ENCODE data around the gene KIF4A. TPM values are rescaled to one million over a fixed set of nuclear protein-coding genes. Genes with fewer than 3 reads are reported as not detected.
"Not testable (repeated sequence)": the region's sequence is repeated elsewhere in the genome, so short reads cannot be mapped to it uniquely, and the experiment has no call there.

KIF4A gene
- total and polyA plus RNA-seq, 2 donors = 1.4 to 14.6 TPM

GRCh38 chrX:70398899-70399298 lies 109.0 kb downstream of the KIF4A start:
- DNase-seq (ENCODE audit: low read depth in 6 of 9, low spot score in 9 of 9) = peak in 1 of 9 donors; percentile 43
- Histone ChIP-seq H3K27me3 (ENCODE audit: control insufficient read depth in 2 of 2, insufficient read depth in 1 of 2, low read length in 1 of 2) (no peaks in the 10 kb centered on the region), H3K36me3 (ENCODE audit: control insufficient read depth in 2 of 2, insufficient read depth in 2 of 2, low read length in 1 of 2) (peaks cover 0 to 9% of the 10 kb centered on the region in 2 donors), H3K4me3 (ENCODE audit: low read length in 2 of 2) (no peak overlapping the region), H3K4me1 (ENCODE audit: control insufficient read depth in 2 of 2, insufficient read depth in 2 of 2, low read length in 2 of 2) (no peaks in the 10 kb centered on the region), H3K27ac (ENCODE audit: low read depth in 1 of 2, low read length in 1 of 2) (no peak overlapping the region), H3K9me3 (ENCODE audit: control insufficient read depth in 2 of 2, insufficient read depth in 1 of 2, low read length in 1 of 2) (no peaks in the 10 kb centered on the region)
- WGBS = 78% methylated on average over 4 of the region's 4 CpGs

DNA sequence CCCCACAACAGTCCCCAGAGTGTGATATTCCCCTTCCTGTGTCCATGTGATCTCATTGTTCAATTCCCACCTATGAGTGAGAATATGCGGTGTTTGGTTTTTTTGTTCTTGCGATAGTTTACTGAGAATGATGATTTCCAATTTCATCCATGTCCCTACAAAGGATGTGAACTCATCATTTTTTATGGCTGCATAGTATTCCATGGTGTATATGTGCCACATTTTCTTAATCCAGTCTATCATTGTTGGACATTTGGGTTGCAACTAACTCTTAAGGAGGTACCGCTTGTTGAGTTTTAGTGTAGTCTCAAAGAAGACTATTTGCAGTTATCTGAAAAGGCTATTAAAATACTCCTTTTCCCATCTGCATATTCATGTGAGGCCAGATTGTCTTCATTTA lies 110.3 kb downstream of the KIF4A start:
- H3K4me1 ChIP-seq (ENCODE audit: control insufficient read depth in 2 of 2, insufficient read depth in 2 of 2, low read length in 2 of 2); H3K27ac ChIP-seq (ENCODE audit: low read depth in 1 of 2, low read length in 1 of 2); H3K9me3 ChIP-seq (ENCODE audit: control insufficient read depth in 2 of 2, insufficient read depth in 1 of 2, low read length in 1 of 2); DNase-seq (ENCODE audit: low read depth in 6 of 9, low spot score in 9 of 9); H3K4me3 ChIP-seq (ENCODE audit: low read length in 2 of 2); H3K27me3 ChIP-seq (ENCODE audit: control insufficient read depth in 2 of 2, insufficient read depth in 1 of 2, low read length in 1 of 2): not testable (repeated sequence)
- peaks cover 3 to 20% of the 10 kb centered on the region in 2 donors for H3K36me3 ChIP-seq (ENCODE audit: control insufficient read depth in 2 of 2, insufficient read depth in 2 of 2, low read length in 1 of 2)
- 98% methylated on average over 1 of the region's 3 CpGs for WGBS

DNA sequence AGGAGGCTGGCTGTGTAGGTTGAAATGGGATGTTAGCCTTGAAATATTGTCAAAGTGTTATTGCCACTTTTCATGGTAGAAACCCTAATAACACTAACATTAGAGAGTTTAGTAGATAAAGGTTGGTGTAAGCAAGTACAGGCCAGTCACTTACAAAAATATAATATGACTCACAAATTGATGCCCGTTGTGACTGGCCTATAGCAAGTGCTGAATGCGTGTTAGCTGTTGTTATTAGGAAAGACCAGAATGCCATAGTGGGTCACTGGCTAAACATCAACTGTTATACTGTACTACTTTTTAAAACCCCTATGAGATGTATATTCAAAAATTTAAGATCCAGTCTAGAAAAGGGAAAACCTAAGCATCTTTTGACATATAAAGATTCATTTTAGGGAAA lies 112.8 kb downstream of the KIF4A start:
- WGBS = 94% methylated on average over 2 of the region's 2 CpGs
- Histone ChIP-seq H3K27me3 (ENCODE audit: control insufficient read depth in 2 of 2, insufficient read depth in 1 of 2, low read length in 1 of 2) (no peaks in the 10 kb centered on the region), H3K4me1 (ENCODE audit: control insufficient read depth in 2 of 2, insufficient read depth in 2 of 2, low read length in 2 of 2) (no peaks in the 10 kb centered on the region)

GRCh38 chrX:70405003-70405402 lies 115.1 kb downstream of the KIF4A start:
- Histone ChIP-seq H3K36me3 (ENCODE audit: control insufficient read depth in 2 of 2, insufficient read depth in 2 of 2, low read length in 1 of 2) (peaks cover 7 to 21% of the 10 kb centered on the region in 2 donors), H3K4me3 (ENCODE audit: low read length in 2 of 2) (no peak overlapping the region), H3K27ac (ENCODE audit: low read depth in 1 of 2, low read length in 1 of 2) (no peak overlapping the region), H3K9me3 (ENCODE audit: control insufficient read depth in 2 of 2, insufficient read depth in 1 of 2, low read length in 1 of 2) (no peaks in the 10 kb centered on the region), H3K27me3 (ENCODE audit: control insufficient read depth in 2 of 2, insufficient read depth in 1 of 2, low read length in 1 of 2) (no peaks in the 10 kb centered on the region), H3K4me1 (ENCODE audit: control insufficient read depth in 2 of 2, insufficient read depth in 2 of 2, low read length in 2 of 2) (no peaks in the 10 kb centered on the region)
- 98% methylated on average over 1 of the region's 1 CpG for WGBS
- DNase-seq (ENCODE audit: low read depth in 6 of 9, low spot score in 9 of 9) = no peak

More for the DNA sequence above, 112.8 kb downstream of the KIF4A start:
- H3K4me3 ChIP-seq (ENCODE audit: low read length in 2 of 2) = no peak overlapping the region
- H3K27ac ChIP-seq (ENCODE audit: low read depth in 1 of 2, low read length in 1 of 2) = no peak overlapping the region
- H3K9me3 ChIP-seq (ENCODE audit: control insufficient read depth in 2 of 2, insufficient read depth in 1 of 2, low read length in 1 of 2) = no peaks in the 10 kb centered on the region
- no peak for DNase-seq (ENCODE audit: low read depth in 6 of 9, low spot score in 9 of 9)
- H3K36me3 ChIP-seq (ENCODE audit: control insufficient read depth in 2 of 2, insufficient read depth in 2 of 2, low read length in 1 of 2) = peaks cover 7 to 21% of the 10 kb centered on the region in 2 donors

- Histone ChIP-seq H3K4me1 (ENCODE audit: control insufficient read depth in 2 of 2, insufficient read depth in 2 of 2, low read length in 2 of 2) (no peaks in the 10 kb centered on the region), H3K27me3 (ENCODE audit: control insufficient read depth in 2 of 2, insufficient read depth in 1 of 2, low read length in 1 of 2) (no peaks in the 10 kb centered on the region), H3K36me3 (ENCODE audit: control insufficient read depth in 2 of 2, insufficient read depth in 2 of 2, low read length in 1 of 2) (peaks cover 0 to 4% of the 10 kb centered on the region in 2 donors), H3K9me3 (ENCODE audit: control insufficient read depth in 2 of 2, insufficient read depth in 1 of 2, low read length in 1 of 2) (no peaks in the 10 kb centered on the region), H3K4me3 (ENCODE audit: low read length in 2 of 2) (no peak overlapping the region), H3K27ac (ENCODE audit: low read depth in 1 of 2, low read length in 1 of 2) (no peak overlapping the region)
- whole genome bisulfite sequencing = 97% methylated on average over 2 of the region's 2 CpGs
- DNase-seq (ENCODE audit: low read depth in 6 of 9, low spot score in 9 of 9) = no peak
Observed at GRCh38 chrX:70410921-70411320, 121.0 kb downstream of the KIF4A start.

DNA sequence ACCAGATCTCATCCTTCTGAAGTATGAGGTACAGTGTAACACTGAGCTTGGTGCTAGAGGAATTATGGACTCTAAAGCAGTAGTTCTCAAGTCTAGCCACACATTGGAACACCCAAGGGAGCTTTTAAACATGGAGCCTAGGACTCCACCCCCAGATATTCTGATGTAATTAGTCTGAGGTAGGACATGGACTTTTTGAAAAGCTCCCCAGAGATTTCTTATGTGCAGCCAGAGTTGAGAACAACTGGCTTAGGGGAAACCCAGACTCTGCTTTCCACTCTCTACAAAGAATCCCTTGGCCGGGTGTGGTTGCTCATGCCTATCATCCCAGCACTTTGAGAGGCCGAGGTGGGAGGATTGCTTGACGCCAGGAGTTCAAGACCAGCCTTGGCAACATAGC lies 121.6 kb downstream of the KIF4A start:
- Histone ChIP-seq H3K27me3 (ENCODE audit: control insufficient read depth in 2 of 2, insufficient read depth in 1 of 2, low read length in 1 of 2) (no peaks in the 10 kb centered on the region), H3K36me3 (ENCODE audit: control insufficient read depth in 2 of 2, insufficient read depth in 2 of 2, low read length in 1 of 2) (peaks cover 0 to 4% of the 10 kb centered on the region in 2 donors), H3K4me3 (ENCODE audit: low read length in 2 of 2) (no peak overlapping the region), H3K9me3 (ENCODE audit: control insufficient read depth in 2 of 2, insufficient read depth in 1 of 2, low read length in 1 of 2) (no peaks in the 10 kb centered on the region), H3K4me1 (ENCODE audit: control insufficient read depth in 2 of 2, insufficient read depth in 2 of 2, low read length in 2 of 2) (no peaks in the 10 kb centered on the region), H3K27ac (ENCODE audit: low read depth in 1 of 2, low read length in 1 of 2) (no peak overlapping the region)
- 99% methylated on average over 3 of the region's 3 CpGs for WGBS
- DNase-seq (ENCODE audit: low read depth in 6 of 9, low spot score in 9 of 9) = no peak

DNA sequence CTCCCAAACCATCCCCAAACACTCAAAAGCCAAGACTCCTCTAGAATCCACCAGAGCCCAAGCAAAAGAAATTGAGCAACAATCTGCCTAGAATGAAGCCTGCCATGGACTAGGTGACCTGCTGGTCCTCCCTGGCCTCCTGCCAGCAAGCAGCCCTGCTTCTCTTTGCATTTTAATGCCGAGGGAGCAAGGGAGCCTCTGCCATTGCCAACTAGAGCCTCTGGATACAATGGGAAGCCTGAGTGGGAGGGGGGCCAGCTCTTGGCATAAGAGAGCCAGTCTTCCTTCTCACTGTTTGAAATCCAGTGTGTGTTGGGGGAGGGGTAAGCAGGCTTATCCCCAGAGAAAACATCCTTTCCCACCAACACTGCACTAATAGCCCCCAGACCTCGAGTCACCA lies 131.7 kb downstream of the KIF4A start:
- no peak overlapping the region for H3K4me3 ChIP-seq (ENCODE audit: low read length in 2 of 2)
- no peaks in the 10 kb centered on the region for H3K27me3 ChIP-seq (ENCODE audit: control insufficient read depth in 2 of 2, insufficient read depth in 1 of 2, low read length in 1 of 2)
- peaks cover 3 to 8% of the 10 kb centered on the region in 2 donors for H3K36me3 ChIP-seq (ENCODE audit: control insufficient read depth in 2 of 2, insufficient read depth in 2 of 2, low read length in 1 of 2)
- no peaks in the 10 kb centered on the region for H3K4me1 ChIP-seq (ENCODE audit: control insufficient read depth in 2 of 2, insufficient read depth in 2 of 2, low read length in 2 of 2)
- no peak for DNase-seq (ENCODE audit: low read depth in 6 of 9, low spot score in 9 of 9)
- 95% methylated on average over 2 of the region's 2 CpGs for WGBS
- H3K9me3 ChIP-seq (ENCODE audit: control insufficient read depth in 2 of 2, insufficient read depth in 1 of 2, low read length in 1 of 2) = no peaks in the 10 kb centered on the region
- H3K27ac ChIP-seq (ENCODE audit: low read depth in 1 of 2, low read length in 1 of 2) = no peak overlapping the region

DNA sequence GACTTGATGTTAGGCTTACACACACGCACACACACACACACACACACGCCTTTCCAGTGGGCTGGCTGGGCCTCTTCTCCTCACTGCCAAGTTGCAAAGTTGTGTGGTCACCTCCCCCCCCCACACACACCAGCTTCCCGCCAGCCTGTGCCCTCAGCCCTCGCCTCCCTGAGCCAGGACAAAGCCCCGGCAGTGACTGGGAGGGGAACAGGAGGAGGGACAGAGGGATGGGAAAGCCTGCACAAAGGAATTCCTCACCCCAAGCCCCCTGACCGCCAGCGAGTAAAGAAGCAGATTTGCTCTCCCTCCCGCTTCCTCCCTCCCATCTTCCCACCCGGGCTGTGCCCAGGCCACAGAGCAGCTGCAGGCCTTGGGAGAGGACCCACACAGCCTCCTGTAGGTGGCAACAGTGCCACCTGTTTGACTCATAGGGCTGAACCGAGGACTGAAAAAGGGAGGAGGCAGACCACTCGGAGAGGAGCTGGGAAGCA lies 133.0 kb downstream of the KIF4A start, which contains the start of gene GDPD2:
GDPD2 (plus strand) TSS at position 464 of the 491 bp plus-strand sequence. CDS start 1,671 bp downstream, outside the sequence.
- no peak within 1 kb of the TSS for H3K4me3 ChIP-seq (ENCODE audit: low read length in 2 of 2)
- no peaks in the 10 kb centered on the region for H3K4me1 ChIP-seq (ENCODE audit: control insufficient read depth in 2 of 2, insufficient read depth in 2 of 2, low read length in 2 of 2)
- H3K27me3 ChIP-seq (ENCODE audit: control insufficient read depth in 2 of 2, insufficient read depth in 1 of 2, low read length in 1 of 2) = no peaks in the 10 kb centered on the region
- DNase-seq (ENCODE audit: low read depth in 6 of 9, low spot score in 9 of 9) = peak in 3 of 9 donors; percentile 16 to 42 (median 22)
- peaks cover 3 to 8% of the 10 kb centered on the region in 2 donors for H3K36me3 ChIP-seq (ENCODE audit: control insufficient read depth in 2 of 2, insufficient read depth in 2 of 2, low read length in 1 of 2)
- no peaks in the 10 kb centered on the region for H3K9me3 ChIP-seq (ENCODE audit: control insufficient read depth in 2 of 2, insufficient read depth in 1 of 2, low read length in 1 of 2)
- no peak within 1 kb of the TSS for H3K27ac ChIP-seq (ENCODE audit: low read depth in 1 of 2, low read length in 1 of 2)
- whole genome bisulfite sequencing = 46% methylated on average over 11 of the region's 11 CpGs

DNA sequence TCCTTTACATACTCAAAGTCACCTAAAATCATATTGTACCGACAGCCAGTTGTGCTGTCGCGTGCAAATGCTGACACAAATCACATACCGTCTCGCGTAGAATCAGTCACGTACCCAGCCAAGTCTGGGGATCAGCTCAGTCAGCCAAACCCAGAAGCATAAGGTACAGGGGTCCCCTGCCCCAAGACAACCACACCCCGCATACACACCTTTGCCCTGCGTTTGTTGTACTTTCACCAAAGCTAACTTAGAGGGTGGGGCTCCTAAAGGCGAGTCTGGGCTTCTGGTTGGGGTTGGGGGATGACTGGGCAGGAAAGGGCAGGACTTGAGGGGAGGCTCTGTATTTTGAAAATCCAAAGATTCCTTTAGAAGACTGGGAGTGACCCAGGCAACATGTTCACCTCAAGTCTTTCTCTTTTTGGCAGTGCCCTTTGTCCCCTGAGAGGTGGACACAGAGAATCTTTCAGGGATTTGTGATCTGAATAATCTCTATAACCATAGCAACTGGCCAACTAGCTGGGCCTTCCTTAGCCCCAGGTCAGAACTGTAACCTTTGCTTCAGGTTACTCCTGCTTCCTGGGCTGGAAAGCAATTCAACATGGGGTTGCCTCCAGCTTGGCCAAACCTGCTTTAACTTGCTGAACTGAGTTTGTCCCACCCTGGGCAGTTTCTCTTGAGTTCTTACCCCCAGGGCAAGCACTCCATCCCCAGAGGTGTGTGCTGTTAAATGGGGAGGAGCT lies 134.2 kb downstream of the KIF4A start:
- 90% methylated on average over 10 of the region's 10 CpGs for WGBS
- Histone ChIP-seq H3K9me3 (ENCODE audit: control insufficient read depth in 2 of 2, insufficient read depth in 1 of 2, low read length in 1 of 2) (no peaks in the 10 kb centered on the region), H3K36me3 (ENCODE audit: control insufficient read depth in 2 of 2, insufficient read depth in 2 of 2, low read length in 1 of 2) (peaks cover 0 to 8% of the 10 kb centered on the region in 2 donors), H3K4me3 (ENCODE audit: low read length in 2 of 2) (no peak overlapping the region), H3K27ac (ENCODE audit: low read depth in 1 of 2, low read length in 1 of 2) (no peak overlapping the region), H3K4me1 (ENCODE audit: control insufficient read depth in 2 of 2, insufficient read depth in 2 of 2, low read length in 2 of 2) (no peaks in the 10 kb centered on the region), H3K27me3 (ENCODE audit: control insufficient read depth in 2 of 2, insufficient read depth in 1 of 2, low read length in 1 of 2) (no peaks in the 10 kb centered on the region)
- DNase-seq (ENCODE audit: low read depth in 6 of 9, low spot score in 9 of 9) = no peak
